Measurements from ENCODE around the gene TNPO2.

DNA sequence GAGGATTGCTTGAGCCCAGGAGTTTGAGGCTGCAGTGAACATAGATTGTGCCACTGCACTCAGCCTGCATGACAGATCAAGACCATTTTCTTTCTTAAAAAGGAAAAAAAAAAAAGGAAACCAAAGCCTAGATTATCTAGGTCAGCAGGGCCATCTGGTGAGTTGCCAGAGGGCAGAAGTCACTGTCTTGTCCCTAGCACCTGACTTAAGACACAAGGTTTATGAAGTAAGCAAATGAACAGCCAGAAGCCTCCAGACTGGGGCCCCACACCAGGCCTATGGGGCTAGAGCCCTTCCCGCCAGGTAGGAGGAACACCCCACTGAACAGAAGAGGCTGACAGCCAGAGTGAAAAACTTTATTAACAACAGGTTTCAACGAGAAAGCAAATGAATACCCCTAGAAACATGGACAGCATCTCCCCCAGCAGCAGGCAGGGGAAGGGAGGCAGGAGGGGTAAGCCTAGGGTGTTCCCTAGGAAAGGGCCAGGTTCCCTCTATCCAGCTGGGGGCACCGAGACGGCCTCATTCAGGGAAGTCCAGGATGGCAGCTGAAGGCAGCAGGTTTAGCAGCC, 55.9 kb downstream of the TNPO2 start:
- TF ChIP-seq CTCF (conservative IDR thresholded peaks at IDR 0.05 in 1 of 2, IDR thresholded peaks at IDR 0.05 in 1 of 2; ENCODE audit: low read depth in 1 of 2, low read length in 2 of 2) (no peak), EZH2 (IDR thresholded peaks at IDR 0.05; ENCODE audit: low read length, missing control alignments) (no peak)
